Fibroblast of mammary gland (primary cell): ENCODE data around the gene TRANK1.
"Not testable (repeated sequence)": the region's sequence is repeated elsewhere in the genome, so short reads cannot be mapped to it uniquely, and the experiment has no call there.

ENCODE experiments used
- DNase-seq: peaks from one replicate; pipeline ENCODE4 v3.0.0-alpha.2; 2010; ENCODE audit warnings: low read depth
- H3K4me3 ChIP-seq: 2 replicates; pipeline ENCODE4 v1.5.1; 2011; ENCODE audit warnings: low read depth, mild to moderate bottlenecking, low read length, moderate library complexity; ENCODE audit not compliant: control insufficient read depth
- CTCF ChIP-seq: conservative IDR thresholded peaks from 2 replicates; pipeline ENCODE4 v1.5.1; 2011; ENCODE audit warnings: low read depth, low read length, inconsistent platforms; ENCODE audit not compliant: control insufficient read depth, insufficient read depth

Gene TRANK1

GRCh38 chr3:36906504-36907149 is 38.2 kb downstream of the TRANK1 start:
- H3K4me3 ChIP-seq = no peak overlapping the region
- DNase-seq = peak; percentile 69
- no peak for TF ChIP-seq CTCF

DNA sequence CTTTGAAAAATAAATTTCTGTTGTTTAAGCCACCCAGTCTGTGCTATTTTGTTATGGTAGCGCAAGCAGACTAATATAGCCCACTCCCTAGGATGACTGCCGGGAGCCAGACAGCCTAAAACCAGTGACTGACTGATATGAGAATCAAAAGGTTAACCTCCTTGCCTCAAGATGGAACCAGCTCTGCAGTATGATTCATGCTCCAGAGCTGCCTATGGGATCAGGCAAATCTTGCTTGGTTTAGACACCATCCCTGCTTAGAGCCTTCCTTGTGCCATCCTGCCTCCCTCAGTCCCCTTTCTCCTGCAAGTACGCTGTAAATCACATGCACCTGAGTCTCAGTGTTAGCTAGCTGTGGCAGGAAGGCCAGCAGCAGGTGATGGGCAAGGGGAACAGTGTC is 39.3 kb downstream of the TRANK1 start:
- DNase-seq = no peak
- no peak for TF ChIP-seq CTCF
- no peak overlapping the region for H3K4me3 ChIP-seq

DNA sequence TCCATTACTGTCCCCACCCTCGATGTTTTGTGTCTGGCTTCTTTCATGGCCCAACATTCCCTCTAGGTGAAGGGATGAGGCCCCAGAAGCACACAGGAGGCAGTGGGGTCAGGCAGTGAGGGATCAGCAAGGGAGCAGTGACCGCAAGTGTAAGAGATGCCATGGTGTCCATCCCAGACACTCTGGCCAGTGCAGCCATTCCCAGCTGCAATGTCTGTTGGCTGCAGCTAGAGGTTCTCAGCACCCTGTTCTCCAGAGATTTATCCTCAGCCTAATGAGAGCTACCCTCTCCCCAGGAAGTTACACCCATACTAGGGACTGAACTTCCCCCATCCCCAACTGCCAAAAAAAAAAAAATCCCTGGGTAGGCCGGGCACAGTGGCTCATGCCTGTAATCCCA is 40.2 kb downstream of the TRANK1 start:
- H3K4me3 ChIP-seq = no peak overlapping the region
- DNase-seq = peak; percentile 22
- peak; percentile 44 for TF ChIP-seq CTCF

DNA sequence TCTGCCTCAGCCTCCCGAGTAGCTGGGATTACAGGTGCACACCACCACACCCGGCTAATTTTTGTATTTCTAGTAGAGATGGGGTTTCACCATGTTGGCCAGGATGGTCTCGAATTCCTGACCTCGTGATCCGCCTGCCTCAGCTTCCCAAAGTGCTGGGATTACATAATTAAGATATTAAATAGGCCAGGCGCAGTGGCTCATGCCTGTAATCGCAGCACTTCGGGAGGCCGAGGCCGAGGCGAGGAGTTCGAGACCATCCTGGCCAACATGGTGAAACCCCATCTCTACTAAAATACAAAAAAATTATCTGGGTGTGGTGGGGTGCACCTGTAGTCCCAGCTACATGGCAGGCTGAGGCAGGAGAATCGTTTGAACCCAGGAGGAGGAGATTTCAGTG is 40.8 kb downstream of the TRANK1 start:
- DNase-seq = not testable (repeated sequence)

DNA sequence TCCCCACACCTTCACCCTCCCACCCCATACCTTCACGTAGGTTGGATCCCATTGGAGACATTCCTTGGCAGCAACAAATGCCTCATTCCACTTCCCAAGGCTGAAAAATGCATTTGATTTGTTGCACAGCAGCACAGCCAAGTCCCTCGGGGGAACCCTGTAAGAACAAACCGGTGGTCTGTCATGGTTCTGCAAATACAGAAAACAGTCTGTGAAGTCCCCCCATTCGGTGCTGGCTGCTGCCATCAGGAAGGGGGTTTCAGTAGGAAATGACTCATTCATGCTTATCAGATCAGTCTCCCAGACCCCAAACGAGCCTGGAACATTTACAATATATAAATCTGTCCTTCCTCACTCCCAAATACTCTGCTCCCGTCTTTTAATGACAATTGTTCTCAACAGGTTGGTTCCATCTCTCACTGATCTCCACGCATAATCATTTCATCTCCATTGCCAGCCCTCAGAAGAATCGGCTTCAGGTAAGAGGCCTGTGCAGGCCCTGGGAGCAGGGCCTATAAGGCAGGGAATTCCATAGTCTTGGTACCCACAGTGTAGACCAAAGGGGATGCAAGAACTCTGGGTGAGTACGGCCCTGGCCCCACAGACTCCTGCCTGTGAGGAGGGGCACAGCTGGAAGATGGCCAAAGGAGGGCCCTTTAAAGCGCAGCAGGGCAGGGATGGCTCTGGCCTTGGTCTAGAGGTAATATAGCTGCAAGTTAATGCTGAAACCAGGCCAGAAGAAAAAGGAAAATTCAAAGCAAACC is 41.6 kb downstream of the TRANK1 start:
- TF ChIP-seq CTCF = no peak
- no peak for DNase-seq
- H3K4me3 ChIP-seq = no peak overlapping the region

More for the DNA sequence above, 40.8 kb downstream of the TRANK1 start:
- H3K4me3 ChIP-seq = not testable (repeated sequence)

- no peak for DNase-seq
- no peak for TF ChIP-seq CTCF
- H3K4me3 ChIP-seq = no peak overlapping the region
Observed at GRCh38 chr3:36901588-36901987, 43.3 kb downstream of the TRANK1 start.
